GM18526 (cell line): Measurements from ENCODE around the gene THSD4.

Experiments
- POLR2A ChIP-seq: IDR thresholded peaks from 3 replicates; pipeline ENCODE4 v1.6.1; 2011; ENCODE audit not compliant: insufficient read length; ENCODE audit errors: extremely low read depth

The THSD4 gene

GRCh38 chr15:71821547-71822129, 706.4 kb downstream of the THSD4 start:
- no peak for TF ChIP-seq POLR2A

GRCh38 chr15:71822890-71823630, 707.8 kb downstream of the THSD4 start:
- TF ChIP-seq POLR2A = no peak

DNA sequence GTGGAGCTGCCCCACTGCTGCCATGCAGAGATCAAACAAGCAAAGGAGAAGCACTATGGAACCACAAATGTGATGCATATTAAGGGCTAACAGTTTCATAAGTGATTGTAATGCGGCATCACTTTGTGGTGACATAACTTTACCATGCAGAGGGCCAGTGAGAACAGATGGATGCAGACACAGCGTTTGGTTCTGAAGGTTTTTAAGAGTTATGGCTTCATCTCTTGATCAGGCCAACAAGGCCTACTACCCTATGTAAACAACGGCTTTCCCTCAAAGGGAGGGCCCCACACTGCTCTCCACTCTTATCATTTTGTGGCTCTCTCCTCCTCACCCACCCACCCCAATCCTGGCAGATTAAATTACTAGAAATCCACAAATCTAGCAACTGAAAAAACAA, 708.5 kb downstream of the THSD4 start:
- no peak for TF ChIP-seq POLR2A

GRCh38 chr15:71825021-71825730, 709.9 kb downstream of the THSD4 start:
- no peak for TF ChIP-seq POLR2A

- TF ChIP-seq POLR2A = no peak
Measured at GRCh38 chr15:71826196-71826595, 710.9 kb downstream of the THSD4 start.

GRCh38 chr15:71830981-71831380, 715.7 kb downstream of the THSD4 start:
- no peak for TF ChIP-seq POLR2A
